DMS114 treated with DMSO at 0.1 percent for 48 hours (cell line): Measurements from ENCODE around the gene IGDCC3.

Source experiments
- DNase-seq: peaks from one replicate; lab custom pipeline; 2025; ENCODE audit not compliant: unreplicated experiment; lab: John Stamatoyannopoulos, UW

Gene IGDCC3

DNA sequence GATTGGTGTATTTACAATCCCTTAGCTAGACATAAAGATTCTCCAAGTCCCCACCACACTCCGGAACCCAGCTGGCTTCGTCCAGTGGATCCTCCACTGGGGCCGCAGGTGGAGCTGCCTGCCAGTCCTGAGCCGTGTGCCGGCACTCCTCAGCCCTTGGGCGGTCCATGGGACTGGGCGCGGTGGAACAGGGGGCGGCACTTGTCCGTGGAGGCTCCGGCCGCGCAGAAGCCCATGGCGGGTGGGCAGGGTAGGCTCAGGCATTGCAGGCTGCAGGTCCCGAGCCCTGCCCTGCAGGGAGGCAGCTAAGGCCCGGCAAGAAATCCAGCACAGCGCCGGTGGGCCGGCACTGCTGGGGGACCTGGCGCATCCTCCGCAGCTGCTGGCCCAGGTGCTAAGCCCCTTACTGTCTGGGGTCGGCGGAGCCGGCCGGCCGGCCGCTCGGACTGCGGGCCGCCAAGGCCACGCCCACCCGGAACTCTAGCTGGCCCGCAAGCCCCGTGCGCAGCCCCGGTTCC is 76.8 kb downstream of the IGDCC3 start:
- DNase-seq, result no peak

DNA sequence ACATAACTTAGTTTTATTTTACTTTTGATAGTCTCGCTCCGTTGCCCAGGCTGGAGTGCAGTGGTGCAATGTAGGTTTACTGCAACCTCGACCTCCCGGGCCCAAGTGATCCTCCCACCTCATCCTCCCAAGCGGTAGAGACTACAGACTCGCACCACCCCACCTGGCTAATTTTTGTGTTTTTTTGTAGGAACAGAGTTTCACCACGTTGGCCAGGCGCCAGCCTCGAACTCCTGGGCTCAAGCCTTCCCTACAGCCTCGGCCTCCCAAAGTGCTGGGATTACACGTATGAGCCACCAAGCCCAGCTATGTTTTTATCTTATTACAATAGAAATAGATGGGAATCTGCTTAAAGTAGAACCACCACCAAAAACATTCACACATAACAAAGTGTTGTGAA is 79.1 kb downstream of the IGDCC3 start:
- DNase-seq, result no peak

DNA sequence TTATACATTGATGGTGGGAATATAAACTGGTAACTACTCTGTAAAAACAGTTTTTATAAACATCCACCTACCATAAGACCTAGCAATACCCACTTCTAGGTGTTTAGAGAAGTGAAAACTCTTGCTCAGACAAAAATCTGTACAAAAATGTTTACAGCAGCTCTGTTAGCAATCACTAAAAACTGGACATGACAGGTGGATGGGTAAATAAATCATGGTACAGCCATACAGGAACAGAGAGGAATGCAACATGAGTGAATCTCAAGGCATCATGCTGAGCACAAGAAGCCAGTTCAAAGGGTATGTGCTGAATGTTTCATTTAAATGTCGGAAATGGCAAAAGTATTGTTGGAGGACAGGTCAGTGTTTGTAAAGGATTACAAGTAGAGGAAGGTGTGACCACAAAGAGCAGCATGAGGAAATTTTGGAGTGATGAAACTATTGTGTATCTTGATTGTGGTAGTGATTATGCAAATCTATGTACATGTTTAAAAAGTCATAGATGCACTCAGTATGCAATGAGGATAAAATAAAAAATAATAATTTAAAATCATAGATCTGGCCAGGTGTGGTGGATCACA is 84.8 kb downstream of the IGDCC3 start:
- no peak for DNase-seq

DNA sequence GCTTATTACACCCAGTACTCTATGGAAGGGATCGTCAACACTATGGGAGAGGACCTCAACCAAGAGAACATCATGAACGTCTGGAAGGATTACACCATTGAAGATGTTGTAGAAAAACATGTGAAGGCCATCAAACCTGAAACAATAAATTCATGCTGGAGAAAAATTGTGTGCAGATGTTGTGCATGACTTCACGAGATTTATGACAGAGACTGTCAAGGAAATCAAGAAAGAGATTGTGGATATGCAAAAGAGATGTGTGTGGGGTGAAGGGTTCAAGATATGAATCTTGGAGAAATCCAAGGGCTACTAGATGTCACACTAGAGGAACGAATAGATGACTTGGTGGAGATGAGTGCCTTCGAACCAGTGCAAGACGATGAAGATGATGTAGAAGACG is 87.6 kb downstream of the IGDCC3 start:
- DNase-seq, result no peak

DNA sequence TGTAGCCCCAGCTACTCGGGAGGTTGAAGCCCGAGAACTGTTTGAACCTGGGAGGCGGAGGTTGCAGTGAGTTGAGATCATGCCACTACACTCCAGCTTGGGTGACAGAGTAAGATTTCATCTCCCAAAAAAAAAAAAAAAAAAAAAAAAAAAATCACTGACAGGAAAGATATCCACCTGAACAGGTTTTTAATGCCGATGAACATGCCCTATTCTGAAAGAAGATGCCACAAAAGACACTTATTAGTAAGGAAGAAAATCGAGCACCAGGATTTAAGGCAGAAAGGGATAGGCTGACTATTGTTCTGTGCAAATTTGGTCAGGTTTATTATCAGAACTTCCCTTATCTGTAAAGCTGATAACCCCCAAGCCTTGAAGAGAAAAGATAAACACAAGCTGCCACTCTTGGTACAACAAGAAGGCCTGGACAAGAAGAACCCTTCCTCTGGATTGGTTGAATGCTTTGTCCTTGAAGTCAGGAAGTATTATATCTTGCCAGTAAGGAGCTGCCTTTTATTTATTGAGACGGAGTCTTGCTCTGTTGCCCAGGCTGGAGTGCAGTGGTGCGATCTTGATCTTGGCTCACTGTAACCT is 88.4 kb downstream of the IGDCC3 start:
- DNase-seq, result no peak

DNA sequence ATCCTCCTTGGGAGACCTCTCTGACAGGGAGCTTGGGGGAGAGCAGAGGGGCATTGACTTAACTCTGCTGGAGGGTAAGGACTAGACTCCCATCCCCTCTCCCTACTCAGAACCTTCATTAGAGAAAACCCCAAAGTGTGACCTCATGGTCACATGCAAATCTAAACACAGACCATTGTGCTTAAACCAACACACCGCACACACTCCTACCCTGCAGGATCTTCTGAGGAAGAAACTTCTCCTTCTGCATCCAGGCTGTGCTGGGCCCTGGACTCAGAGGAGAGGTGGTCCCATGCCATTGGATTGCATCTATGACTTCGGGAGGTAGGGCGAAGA is 90.3 kb downstream of the IGDCC3 start:
- no peak for DNase-seq

DNA sequence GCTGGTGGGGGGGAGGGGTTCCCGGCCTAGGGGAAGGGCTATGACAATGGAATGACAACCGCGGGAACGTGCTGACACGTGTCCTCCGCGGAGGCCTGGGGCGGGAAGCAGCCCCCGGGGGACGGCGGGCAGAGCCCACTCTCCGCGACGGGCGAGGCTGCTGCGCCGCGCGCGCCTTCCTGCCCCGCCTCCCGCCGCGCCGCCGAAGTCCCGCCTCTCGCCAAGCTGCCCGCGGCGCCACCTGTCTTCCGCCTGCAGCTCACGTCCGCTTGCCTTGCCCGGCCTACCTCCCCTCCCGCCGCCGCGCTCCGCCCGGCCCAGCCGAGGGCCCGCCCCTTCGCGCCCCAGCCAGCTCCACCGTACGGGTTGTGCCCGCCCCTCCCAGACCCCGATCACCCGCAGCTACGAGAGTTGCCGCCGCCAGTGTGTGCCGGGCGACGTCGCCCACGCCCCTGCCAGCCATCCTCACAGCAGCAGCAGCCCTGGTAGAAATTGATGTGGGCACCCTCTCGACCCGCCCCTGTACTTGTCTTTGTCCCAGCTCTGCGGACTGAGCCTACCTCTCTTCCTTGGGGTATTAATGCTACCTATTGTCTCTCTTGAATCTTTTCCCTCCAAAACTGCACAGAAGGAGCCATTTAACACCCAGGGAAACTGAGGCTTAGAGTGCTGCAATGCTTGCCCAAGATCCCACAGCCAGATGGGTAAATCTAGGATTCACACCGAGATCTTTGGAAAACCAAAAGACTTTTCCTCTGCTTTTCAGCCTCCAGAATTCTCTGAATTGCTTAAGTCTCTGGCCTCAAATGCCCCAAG is 90.9 kb downstream of the IGDCC3 start, which contains the start of gene PARP16:
Gene PARP16, minus strand, starts transcription at position 180 of the 816 bp plus-strand sequence. CDS start 457 bp downstream, outside the sequence.
- peak; percentile 92 for DNase-seq

DNA sequence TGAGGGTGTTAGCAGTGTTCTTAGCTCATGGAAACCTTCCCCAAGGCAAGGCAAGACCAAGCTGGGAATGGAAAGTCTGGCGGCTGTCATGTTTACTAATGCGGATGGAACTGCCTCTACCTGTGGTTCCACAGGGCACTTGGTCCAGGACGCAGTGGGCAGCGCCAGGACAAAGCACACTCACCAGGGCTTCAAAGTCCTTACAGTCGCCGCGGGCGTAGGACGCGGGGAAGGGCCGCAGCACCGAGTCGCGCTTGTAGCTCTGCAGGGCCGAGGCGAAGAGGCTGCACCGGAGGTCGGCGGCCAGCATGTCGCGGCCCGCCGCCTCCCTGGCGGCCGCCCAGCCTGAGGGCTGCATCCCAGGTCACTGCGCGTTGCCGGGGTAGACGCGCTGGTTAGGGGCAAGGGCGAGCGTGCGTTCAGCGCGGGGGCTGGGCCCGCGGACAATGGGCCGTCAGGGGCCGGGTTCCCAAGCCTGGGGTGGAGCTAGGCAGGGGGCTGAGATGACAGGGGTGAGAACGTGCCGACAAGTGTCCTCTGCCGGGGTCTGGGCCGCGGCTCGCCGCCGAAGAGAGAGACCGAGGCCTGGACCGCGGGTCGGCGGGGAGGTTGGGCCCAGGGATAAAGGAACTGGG is 91.6 kb downstream of the IGDCC3 start:
- peak; percentile 44 for DNase-seq

DNA sequence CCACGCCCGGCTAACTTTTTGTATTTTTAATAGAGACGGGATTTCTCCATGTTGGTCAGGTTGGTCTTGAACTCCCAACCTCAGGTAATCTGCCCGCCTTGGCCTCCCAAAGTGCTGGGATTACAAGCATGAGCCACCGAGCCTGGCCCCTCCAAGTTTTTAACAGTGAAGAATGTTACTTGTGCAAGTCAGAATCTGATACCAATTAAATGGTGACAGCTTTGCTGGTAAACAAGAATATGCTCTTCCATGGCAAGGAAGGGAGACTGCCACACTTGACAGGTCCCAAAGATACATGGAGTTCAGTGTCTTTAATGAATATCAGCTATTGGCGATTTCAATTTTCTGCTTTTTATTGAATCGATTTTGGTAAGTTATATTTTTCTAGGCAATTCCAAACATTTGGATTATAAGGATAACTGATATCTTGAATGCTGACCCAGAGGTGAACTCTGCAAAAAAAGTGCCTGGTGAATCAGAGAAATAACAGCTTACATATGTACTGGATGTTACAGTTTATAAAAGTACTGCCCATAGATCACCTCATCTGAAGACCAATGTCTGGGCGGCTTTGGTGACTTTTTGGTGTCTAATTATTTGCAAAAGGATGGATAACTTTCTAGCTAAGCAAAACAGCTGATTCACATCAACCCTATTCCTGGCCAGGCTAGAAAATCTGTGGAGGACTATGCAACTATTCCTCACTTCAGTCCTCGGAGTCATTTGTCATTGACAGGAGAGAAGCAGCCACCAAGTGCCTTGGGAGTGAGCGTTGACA is 92.3 kb downstream of the IGDCC3 start:
- DNase-seq, result no peak

DNA sequence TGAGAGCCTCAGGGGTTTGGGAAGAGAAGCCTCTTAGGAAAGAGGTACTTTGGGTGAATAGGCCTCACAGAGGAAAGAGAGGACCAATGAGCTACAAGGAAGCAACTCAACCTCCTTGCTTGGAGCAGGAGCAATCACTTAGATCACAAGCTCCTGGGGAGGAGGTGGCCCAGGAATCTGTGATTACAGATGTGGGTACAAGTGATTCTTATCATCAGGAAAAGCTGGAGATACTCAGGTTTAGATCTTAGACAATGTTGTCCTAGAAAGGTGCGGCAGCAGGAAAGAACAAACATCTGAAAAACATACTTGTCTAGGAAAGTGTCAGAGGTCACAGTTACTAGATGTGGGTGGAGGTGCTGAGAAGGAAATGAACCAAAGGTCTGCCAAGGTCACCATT is 99.3 kb downstream of the IGDCC3 start:
- no peak for DNase-seq
